Measurements from ENCODE around the gene C2orf69.

DNA sequence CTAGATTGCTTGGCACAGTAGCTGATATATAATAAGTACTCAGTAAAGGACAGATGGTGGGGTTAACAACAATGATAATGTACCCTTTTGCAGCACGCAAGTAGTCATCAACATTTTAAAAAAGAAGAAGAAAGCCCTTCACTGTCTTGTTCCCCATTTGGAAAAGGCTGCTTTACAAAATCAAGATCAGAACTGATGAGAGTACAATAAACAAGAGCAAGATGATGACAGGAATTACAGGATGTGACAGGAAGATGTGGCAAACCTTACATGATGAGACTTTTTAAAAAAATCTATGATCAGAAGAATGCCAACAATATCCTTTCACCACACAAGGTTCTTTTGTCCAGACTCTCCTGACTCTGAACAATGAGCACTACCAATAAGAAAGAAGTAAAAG lies 35.1 kb downstream of the C2orf69 start:
- TF ChIP-seq, protein P1, sequence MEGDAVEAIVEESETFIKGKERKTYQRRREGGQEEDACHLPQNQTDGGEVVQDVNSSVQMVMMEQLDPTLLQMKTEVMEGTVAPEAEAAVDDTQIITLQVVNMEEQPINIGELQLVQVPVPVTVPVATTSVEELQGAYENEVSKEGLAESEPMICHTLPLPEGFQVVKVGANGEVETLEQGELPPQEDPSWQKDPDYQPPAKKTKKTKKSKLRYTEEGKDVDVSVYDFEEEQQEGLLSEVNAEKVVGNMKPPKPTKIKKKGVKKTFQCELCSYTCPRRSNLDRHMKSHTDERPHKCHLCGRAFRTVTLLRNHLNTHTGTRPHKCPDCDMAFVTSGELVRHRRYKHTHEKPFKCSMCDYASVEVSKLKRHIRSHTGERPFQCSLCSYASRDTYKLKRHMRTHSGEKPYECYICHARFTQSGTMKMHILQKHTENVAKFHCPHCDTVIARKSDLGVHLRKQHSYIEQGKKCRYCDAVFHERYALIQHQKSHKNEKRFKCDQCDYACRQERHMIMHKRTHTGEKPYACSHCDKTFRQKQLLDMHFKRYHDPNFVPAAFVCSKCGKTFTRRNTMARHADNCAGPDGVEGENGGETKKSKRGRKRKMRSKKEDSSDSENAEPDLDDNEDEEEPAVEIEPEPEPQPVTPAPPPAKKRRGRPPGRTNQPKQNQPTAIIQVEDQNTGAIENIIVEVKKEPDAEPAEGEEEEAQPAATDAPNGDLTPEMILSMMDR (IDR thresholded peaks at IDR 0.05; ENCODE audit: insufficient read depth, low read length, poor library complexity, severe bottlenecking), result no peak
- no peak for TF ChIP-seq EZH2phosphoT487 (conservative IDR thresholded peaks at IDR 0.05; ENCODE audit: low read length)

Measured in SU-DHL-6 (cell line).